ENCODE measurements around the gene SCO2.

SCO2 gene

DNA sequence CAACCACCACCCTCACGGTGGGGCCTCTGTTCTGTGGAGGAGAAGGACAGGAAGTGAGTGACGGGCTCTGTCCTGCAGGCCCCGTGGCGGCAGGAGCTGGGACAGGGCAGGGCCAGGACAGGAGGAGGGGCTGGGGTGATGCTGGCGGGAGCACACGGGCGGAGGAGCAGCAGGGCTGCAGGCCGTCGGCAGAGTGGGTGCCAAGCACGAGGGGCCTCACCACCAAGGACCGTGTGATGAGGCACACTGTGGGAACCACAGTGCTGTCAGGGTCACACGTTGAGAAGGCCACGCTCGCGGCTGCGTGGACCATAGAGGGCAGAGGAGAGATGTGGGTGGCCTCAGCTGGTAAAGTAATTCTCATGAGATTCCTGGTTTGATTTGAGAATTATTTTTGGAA lies 8.5 kb downstream of the SCO2 start:
- Histone ChIP-seq H3K4me1 (ENCODE audit: control insufficient read depth, insufficient read depth, low read length) (no peaks in the 10 kb centered on the region), H3K27ac (ENCODE audit: extremely low read depth, low read depth, low read length) (no peak overlapping the region), H3K9me3 (ENCODE audit: control insufficient read depth, insufficient read depth, low read depth, low read length) (no peaks in the 10 kb centered on the region), H3K36me3 (ENCODE audit: control insufficient read depth in 2 of 2, insufficient read depth in 1 of 2, low read length in 2 of 2) (peaks cover 6 to 78% of the 10 kb centered on the region in 2 experiments; a peak in 2 of 3 replicates), H3K4me3 (ENCODE audit: low read depth, low read length) (no peak overlapping the region)
- ChIA-PET POLR2A (interaction anchor here (1.0 to 3.2 kb wide), 2 partner anchors 8 to 9 kb away, joined by 5 to 12 read pairs; partner anchors contain the start of genes LMF2, NCAPH2 and SCO2), CTCF (interaction anchor here (1.9 kb wide), 1 partner anchor 9 kb away, joined by 13 read pairs; the partner anchor contains the start of gene SCO2)
- TF ChIP-seq ZNF341 (tag by site-specific recombination; IDR thresholded peaks at IDR 0.05; ENCODE audit: low read depth) (no peak), ZNF561 (tag by site-specific recombination; IDR thresholded peaks at IDR 0.05; ENCODE audit: borderline replicate concordance) (no peak), ZNF175 (tag by site-specific recombination; IDR thresholded peaks at IDR 0.05) (no peak), ZNF24 (tag by site-specific recombination; IDR thresholded peaks at IDR 0.05) (no peak), ZNF214 (tag by site-specific recombination; IDR thresholded peaks at IDR 0.05; ENCODE audit: borderline replicate concordance) (no peak), ZNF48 (tag by site-specific recombination; IDR thresholded peaks at IDR 0.05) (no peak), ZNF423 (tag by site-specific recombination; IDR thresholded peaks at IDR 0.05) (no peak), KLF16 (tag by site-specific recombination; IDR thresholded peaks at IDR 0.05) (no peak), ZNF501 (tag by site-specific recombination; IDR thresholded peaks at IDR 0.05) (no peak), ZEB2 (tag by site-specific recombination; IDR thresholded peaks at IDR 0.05) (no peak), ZNF76 (tag by site-specific recombination; IDR thresholded peaks at IDR 0.05; ENCODE audit: borderline replicate concordance, low read depth) (no peak), TCF7L2 (IDR thresholded peaks at IDR 0.05; ENCODE audit: borderline replicate concordance, low read depth, low read length) (no peak), ZNF112 (tag by site-specific recombination; IDR thresholded peaks at IDR 0.05) (no peak), ZNF596 (tag by site-specific recombination; IDR thresholded peaks at IDR 0.05) (no peak), ZNF558 (tag by site-specific recombination; IDR thresholded peaks at IDR 0.05) (no peak), HOXC10 (CRISPR knock-in tag; IDR thresholded peaks at IDR 0.05) (no peak), ZNF426 (tag by site-specific recombination; IDR thresholded peaks at IDR 0.05) (no peak)
- TF ChIP-seq, protein P1, sequence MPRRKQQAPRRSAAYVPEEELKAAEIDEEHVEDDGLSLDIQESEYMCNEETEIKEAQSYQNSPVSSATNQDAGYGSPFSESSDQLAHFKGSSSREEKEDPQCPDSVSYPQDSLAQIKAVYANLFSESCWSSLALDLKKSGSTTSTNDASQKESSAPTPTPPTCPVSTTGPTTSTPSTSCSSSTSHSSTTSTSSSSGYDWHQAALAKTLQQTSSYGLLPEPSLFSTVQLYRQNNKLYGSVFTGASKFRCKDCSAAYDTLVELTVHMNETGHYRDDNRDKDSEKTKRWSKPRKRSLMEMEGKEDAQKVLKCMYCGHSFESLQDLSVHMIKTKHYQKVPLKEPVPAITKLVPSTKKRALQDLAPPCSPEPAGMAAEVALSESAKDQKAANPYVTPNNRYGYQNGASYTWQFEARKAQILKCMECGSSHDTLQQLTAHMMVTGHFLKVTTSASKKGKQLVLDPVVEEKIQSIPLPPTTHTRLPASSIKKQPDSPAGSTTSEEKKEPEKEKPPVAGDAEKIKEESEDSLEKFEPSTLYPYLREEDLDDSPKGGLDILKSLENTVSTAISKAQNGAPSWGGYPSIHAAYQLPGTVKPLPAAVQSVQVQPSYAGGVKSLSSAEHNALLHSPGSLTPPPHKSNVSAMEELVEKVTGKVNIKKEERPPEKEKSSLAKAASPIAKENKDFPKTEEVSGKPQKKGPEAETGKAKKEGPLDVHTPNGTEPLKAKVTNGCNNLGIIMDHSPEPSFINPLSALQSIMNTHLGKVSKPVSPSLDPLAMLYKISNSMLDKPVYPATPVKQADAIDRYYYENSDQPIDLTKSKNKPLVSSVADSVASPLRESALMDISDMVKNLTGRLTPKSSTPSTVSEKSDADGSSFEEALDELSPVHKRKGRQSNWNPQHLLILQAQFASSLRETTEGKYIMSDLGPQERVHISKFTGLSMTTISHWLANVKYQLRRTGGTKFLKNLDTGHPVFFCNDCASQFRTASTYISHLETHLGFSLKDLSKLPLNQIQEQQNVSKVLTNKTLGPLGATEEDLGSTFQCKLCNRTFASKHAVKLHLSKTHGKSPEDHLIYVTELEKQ (tag by site-specific recombination; IDR thresholded peaks at IDR 0.05; ENCODE audit: borderline replicate concordance) = no peak
- TF ChIP-seq, protein P2, sequence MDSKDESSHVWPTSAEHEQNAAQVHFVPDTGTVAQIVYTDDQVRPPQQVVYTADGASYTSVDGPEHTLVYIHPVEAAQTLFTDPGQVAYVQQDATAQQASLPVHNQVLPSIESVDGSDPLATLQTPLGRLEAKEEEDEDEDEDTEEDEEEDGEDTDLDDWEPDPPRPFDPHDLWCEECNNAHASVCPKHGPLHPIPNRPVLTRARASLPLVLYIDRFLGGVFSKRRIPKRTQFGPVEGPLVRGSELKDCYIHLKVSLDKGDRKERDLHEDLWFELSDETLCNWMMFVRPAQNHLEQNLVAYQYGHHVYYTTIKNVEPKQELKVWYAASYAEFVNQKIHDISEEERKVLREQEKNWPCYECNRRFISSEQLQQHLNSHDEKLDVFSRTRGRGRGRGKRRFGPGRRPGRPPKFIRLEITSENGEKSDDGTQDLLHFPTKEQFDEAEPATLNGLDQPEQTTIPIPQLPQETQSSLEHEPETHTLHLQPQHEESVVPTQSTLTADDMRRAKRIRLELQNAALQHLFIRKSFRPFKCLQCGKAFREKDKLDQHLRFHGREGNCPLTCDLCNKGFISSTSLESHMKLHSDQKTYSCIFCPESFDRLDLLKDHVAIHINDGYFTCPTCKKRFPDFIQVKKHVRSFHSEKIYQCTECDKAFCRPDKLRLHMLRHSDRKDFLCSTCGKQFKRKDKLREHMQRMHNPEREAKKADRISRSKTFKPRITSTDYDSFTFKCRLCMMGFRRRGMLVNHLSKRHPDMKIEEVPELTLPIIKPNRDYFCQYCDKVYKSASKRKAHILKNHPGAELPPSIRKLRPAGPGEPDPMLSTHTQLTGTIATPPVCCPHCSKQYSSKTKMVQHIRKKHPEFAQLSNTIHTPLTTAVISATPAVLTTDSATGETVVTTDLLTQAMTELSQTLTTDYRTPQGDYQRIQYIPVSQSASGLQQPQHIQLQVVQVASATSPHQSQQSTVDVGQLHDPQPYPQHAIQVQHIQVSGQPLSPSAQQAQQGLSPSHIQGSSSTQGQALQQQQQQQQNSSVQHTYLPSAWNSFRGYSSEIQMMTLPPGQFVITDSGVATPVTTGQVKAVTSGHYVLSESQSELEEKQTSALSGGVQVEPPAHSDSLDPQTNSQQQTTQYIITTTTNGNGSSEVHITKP (tag by site-specific recombination; IDR thresholded peaks at IDR 0.05) = no peak
- TF ChIP-seq, protein P3, sequence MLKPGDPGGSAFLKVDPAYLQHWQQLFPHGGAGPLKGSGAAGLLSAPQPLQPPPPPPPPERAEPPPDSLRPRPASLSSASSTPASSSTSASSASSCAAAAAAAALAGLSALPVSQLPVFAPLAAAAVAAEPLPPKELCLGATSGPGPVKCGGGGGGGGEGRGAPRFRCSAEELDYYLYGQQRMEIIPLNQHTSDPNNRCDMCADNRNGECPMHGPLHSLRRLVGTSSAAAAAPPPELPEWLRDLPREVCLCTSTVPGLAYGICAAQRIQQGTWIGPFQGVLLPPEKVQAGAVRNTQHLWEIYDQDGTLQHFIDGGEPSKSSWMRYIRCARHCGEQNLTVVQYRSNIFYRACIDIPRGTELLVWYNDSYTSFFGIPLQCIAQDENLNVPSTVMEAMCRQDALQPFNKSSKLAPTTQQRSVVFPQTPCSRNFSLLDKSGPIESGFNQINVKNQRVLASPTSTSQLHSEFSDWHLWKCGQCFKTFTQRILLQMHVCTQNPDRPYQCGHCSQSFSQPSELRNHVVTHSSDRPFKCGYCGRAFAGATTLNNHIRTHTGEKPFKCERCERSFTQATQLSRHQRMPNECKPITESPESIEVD (tag by site-specific recombination; IDR thresholded peaks at IDR 0.05) = no peak
